ENCODE data around the gene HLA-G. TPM values are rescaled to one million over a fixed set of nuclear protein-coding genes. Genes with fewer than 3 reads are reported as not detected.
"Not testable (repeated sequence)": the region's sequence is repeated elsewhere in the genome, so short reads cannot be mapped to it uniquely, and the experiment has no call there.

HLA-G gene
- total RNA-seq, 4 donors from 2014 or later: 0.18 to 0.27 TPM; not detected in 2

DNA sequence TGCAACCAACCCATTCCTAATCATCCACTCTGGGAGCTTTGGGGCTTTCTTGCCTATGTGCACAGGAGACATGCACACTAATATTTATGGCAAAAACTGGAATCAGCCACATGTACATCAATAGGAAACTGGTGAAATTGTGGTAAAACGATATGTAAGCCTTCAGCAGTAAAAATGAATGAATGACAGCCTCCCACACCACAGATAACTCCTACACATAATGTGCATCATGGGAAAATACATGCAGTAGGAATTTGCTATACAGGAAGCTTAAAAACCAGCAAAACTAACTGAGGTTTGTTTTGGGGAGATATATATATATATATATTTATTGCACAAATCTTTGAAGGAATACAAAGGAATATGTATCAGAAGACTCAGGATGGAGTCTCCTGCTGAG lies 47.6 kb downstream of the HLA-G start:
- TF ChIP-seq POLR2A (IDR thresholded peaks at IDR 0.05): no peak
- TF ChIP-seq, protein P1, sequence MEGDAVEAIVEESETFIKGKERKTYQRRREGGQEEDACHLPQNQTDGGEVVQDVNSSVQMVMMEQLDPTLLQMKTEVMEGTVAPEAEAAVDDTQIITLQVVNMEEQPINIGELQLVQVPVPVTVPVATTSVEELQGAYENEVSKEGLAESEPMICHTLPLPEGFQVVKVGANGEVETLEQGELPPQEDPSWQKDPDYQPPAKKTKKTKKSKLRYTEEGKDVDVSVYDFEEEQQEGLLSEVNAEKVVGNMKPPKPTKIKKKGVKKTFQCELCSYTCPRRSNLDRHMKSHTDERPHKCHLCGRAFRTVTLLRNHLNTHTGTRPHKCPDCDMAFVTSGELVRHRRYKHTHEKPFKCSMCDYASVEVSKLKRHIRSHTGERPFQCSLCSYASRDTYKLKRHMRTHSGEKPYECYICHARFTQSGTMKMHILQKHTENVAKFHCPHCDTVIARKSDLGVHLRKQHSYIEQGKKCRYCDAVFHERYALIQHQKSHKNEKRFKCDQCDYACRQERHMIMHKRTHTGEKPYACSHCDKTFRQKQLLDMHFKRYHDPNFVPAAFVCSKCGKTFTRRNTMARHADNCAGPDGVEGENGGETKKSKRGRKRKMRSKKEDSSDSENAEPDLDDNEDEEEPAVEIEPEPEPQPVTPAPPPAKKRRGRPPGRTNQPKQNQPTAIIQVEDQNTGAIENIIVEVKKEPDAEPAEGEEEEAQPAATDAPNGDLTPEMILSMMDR (IDR thresholded peaks at IDR 0.05): no peak
- Histone ChIP-seq H3K27me3 (no peaks in the 10 kb centered on the region), H3K4me1 (no peaks in the 10 kb centered on the region), H3K36me3 (no peaks in the 10 kb centered on the region), H3K27ac (no peak overlapping the region), H3K4me3 (no peak overlapping the region), H3K9me3 (no peaks in the 10 kb centered on the region)
- no peak for DNase-seq
- intact Hi-C loops (cut with DNase I): no loop called here
- WGBS, 2 donors: 100% methylated on average over 1 of the region's 1 CpG

- H3K27ac ChIP-seq; H3K27me3 ChIP-seq; H3K36me3 ChIP-seq; DNase-seq; H3K9me3 ChIP-seq; H3K4me3 ChIP-seq; H3K4me1 ChIP-seq; intact Hi-C loops (cut with DNase I): not testable (repeated sequence)
- 63% methylated on average over 3 of the region's 6 CpGs; no CpG with 5 or more reads in 1 of the 2 donors for WGBS, 2 donors
Measured at GRCh38 chr6:29875734-29876133, 48.1 kb downstream of the HLA-G start.

Small RNAs within 50 kb of the gene (small RNA-seq; reads per million reads assigned to genes)
- gene MICG: 0 reads per million in 4 donors

Other genes with a start within 250 kb of the HLA-G start
- not detected for gene OR2H2, start 242.7 kb upstream of the HLA-G start, total RNA-seq
- gene GABBR1, start 194.6 kb upstream of the HLA-G start, total RNA-seq: 10 to 100 TPM in 2 of 4 donors, 1 to 10 TPM in 2; 4.1 to 19.5 (median 8.5) TPM
- not detected for gene MOG, start 170.7 kb upstream of the HLA-G start, total RNA-seq
- 1 to 10 TPM in 1 of 4 donors, not detected in 3; 2.4 TPM for gene ZFP57, start 146.7 kb upstream of the HLA-G start, total RNA-seq
- 10 to 100 TPM in 3 of 4 donors, 1 to 10 TPM in 1; 8.7 to 56.1 (median 31.0) TPM for gene HLA-F, start 104.4 kb upstream of the HLA-G start, total RNA-seq
- 1,000 to 10,000 TPM in 1 of 4 donors, 100 to 1,000 TPM in 3; 182 to 1,095 (median 304) TPM for gene HLA-A, start 114.7 kb downstream of the HLA-G start, total RNA-seq
- gene POLR1H, start 233.4 kb downstream of the HLA-G start, total RNA-seq: 10 to 100 TPM; 13.2 to 35.8 (median 19.8) TPM
- gene PPP1R11, start 239.4 kb downstream of the HLA-G start, total RNA-seq: 10 to 100 TPM; 36.5 to 40.9 (median 37.3) TPM
- gene RNF39, start 247.9 kb downstream of the HLA-G start, total RNA-seq: 10 to 100 TPM in 1 of 4 donors, 1 to 10 TPM in 3; 3.1 to 11.4 (median 9.2) TPM